HepG2 (cell line): ENCODE data around the gene RFC2. TPM values are rescaled to one million over a fixed set of nuclear protein-coding genes. Genes with fewer than 3 reads are reported as not detected.

Source experiments
- ATAC-seq: fragments of 200-7000 bp; cut with Tn5 transposase; 3 replicates; pipeline ENCODE4 v1.9.1; 2020; ENCODE audit warnings: mild to moderate bottlenecking, moderate library complexity
- BruUV-seq: library from RNA; stranded (reverse); fragments of 400-500 nt; replicated peaks from 2 replicates; lab custom pipeline; 2021; lab: Mats Ljungman, UMichigan
- CTCF ChIA-PET: fragments of 300-600 bp; formaldehyde crosslinking; extraction: SDS; loops from one replicate; lab custom pipeline; 2021; ENCODE audit warnings: low total read pairs, inconsistent platforms, low intra/inter-chr PET ratio; lab: Yijun Ruan, JAX
- POLR2A ChIA-PET: fragments of 350-600 bp; sonication (Branson Sonifier 250); formaldehyde crosslinking; loops from one replicate; lab custom pipeline; 2020; ENCODE audit warnings: antibody characterized with exemption, inconsistent platforms; lab: Yijun Ruan, JAX
- DNase-seq: peaks from one replicate; pipeline ENCODE4 v3.0.0-alpha.2; 2015; ENCODE audit warnings: low spot score
- FAIRE-seq: peaks from 3 replicates; lab custom pipeline; 2011; peaks lifted over from hg19 to GRCh38; lab: Jason Lieb, UNC
- H2AFZ ChIP-seq: one replicate; pipeline ENCODE4 v1.6.1; 2011; ENCODE audit warnings: low read length, inconsistent platforms
- H3K27ac ChIP-seq: fragments of 300-600 bp; 3 replicates; pipeline ENCODE4 v1.8.0; 2011; ENCODE audit warnings: mixed run types, mild to moderate bottlenecking, mixed read lengths, low read length, inconsistent platforms; ENCODE audit not compliant: insufficient read depth; ENCODE audit errors: extremely low read length
- H3K27me3 ChIP-seq, 2 experiments: fragments of 200-600 bp in 1 of 2; 2 replicates in 1 of 2; 3 replicates in 1 of 2; pipeline versions ENCODE4 v1.6.0 to v1.8.0; 2011; ENCODE audit warnings: low read length in 2 of 2, mild to moderate bottlenecking in 2 of 2, moderate library complexity in 2 of 2, inconsistent platforms in 1 of 2; ENCODE audit not compliant: insufficient read depth in 2 of 2, control insufficient read depth in 1 of 2
- H3K36me3 ChIP-seq, 2 experiments: fragments of 200-600 bp in 1 of 2; replicated peaks in 1 of 2; 2 replicates in 1 of 2; 3 replicates in 1 of 2; pipeline versions ENCODE4 v1.5.1 to v1.8.0; 2011; ENCODE audit warnings: low read length in 2 of 2, inconsistent platforms in 1 of 2; ENCODE audit not compliant: insufficient read depth in 2 of 2, control insufficient read depth in 1 of 2
- H3K4me1 ChIP-seq: 2 replicates; pipeline ENCODE4 v1.5.1; 2012; ENCODE audit warnings: low read length, inconsistent platforms; ENCODE audit not compliant: insufficient read depth
- H3K4me2 ChIP-seq: 2 replicates; pipeline ENCODE4 v1.6.0; 2011; ENCODE audit warnings: low read depth, low read length, inconsistent platforms
- H3K4me3 ChIP-seq, 3 experiments: fragments of 200-600 bp in 1 of 3; sonication (generic), shearing (Covaris generic) in 1 of 3; replicated peaks in 1 of 3; 2 replicates each; pipeline ENCODE4 v1.5.1; 2011 to 2016; ENCODE audit warnings: low read length in 3 of 3, inconsistent platforms in 2 of 3, low read depth in 2 of 3, mild to moderate bottlenecking in 2 of 3, control low read depth in 1 of 3, mixed read lengths in 1 of 3; ENCODE audit not compliant: insufficient read depth in 1 of 3
- H3K79me2 ChIP-seq: one replicate; pipeline ENCODE4 v1.6.1; 2011; ENCODE audit warnings: low read length, inconsistent platforms; ENCODE audit not compliant: insufficient read depth
- H3K9ac ChIP-seq: 2 replicates; pipeline ENCODE4 v1.6.0; 2011; ENCODE audit warnings: mild to moderate bottlenecking, low read depth, low read length, inconsistent platforms; ENCODE audit not compliant: insufficient read depth
- H3K9me3 ChIP-seq: 2 replicates; pipeline ENCODE4 v1.5.1; 2012; ENCODE audit warnings: mild to moderate bottlenecking, low read length
- H4K20me1 ChIP-seq: 2 replicates; pipeline ENCODE4 v1.6.0; 2011; ENCODE audit warnings: inconsistent platforms, mild to moderate bottlenecking, low read length, moderate library complexity; ENCODE audit not compliant: insufficient read depth
- DZIP1 ChIP-seq: sonication (generic); formaldehyde crosslinking; IDR thresholded peaks from 2 replicates; pipeline ENCODE4 v1.5.0; 2020; ENCODE audit warnings: mild to moderate bottlenecking, missing genetic modification reagents
- IKZF4 ChIP-seq: sonication (generic); formaldehyde crosslinking; IDR thresholded peaks from 2 replicates; pipeline ENCODE4 v1.5.1; 2020; ENCODE audit warnings: borderline replicate concordance, mild to moderate bottlenecking, low read depth, missing genetic modification reagents; ENCODE audit errors: not compliant biosample characterization
- IRF2 ChIP-seq: IDR thresholded peaks from 2 replicates; pipeline ENCODE4 v1.6.1; 2018; ENCODE audit warnings: missing genetic modification reagents, missing compliant biosample characterization
- KLF6 ChIP-seq: IDR thresholded peaks from 2 replicates; pipeline ENCODE4 v1.8.0; 2016; ENCODE audit warnings: missing biosample characterization, missing genetic modification reagents
- LCORL ChIP-seq, 2 experiments: fragments of 450-650 bp in 1 of 2; sonication (generic) in 1 of 2; formaldehyde crosslinking in 1 of 2; IDR thresholded peaks; 2 replicates each; pipeline versions ENCODE4 v1.5.0 to v1.6.1; 2017 to 2020; ENCODE audit warnings: antibody characterized with exemption in 1 of 2, missing genetic modification reagents in 1 of 2
- SKI ChIP-seq: fragments of 450-650 bp; IDR thresholded peaks from one replicate; pipeline ENCODE4 v1.6.1; 2018; ENCODE audit warnings: mild to moderate bottlenecking; ENCODE audit not compliant: partially characterized antibody
- ZBTB4 ChIP-seq: sonication (generic); formaldehyde crosslinking; IDR thresholded peaks from 2 replicates; pipeline ENCODE4 v1.4.0; 2020; ENCODE audit warnings: missing genetic modification reagents, mild to moderate bottlenecking, borderline replicate concordance
- ZBTB49 ChIP-seq: sonication (generic); formaldehyde crosslinking; IDR thresholded peaks from 2 replicates; pipeline ENCODE4 v1.4.0; 2020; ENCODE audit warnings: missing genetic modification reagents, borderline replicate concordance
- ZNF10 ChIP-seq: sonication (generic); formaldehyde crosslinking; IDR thresholded peaks from 2 replicates; pipeline ENCODE4 v1.4.0; 2020; ENCODE audit warnings: mild to moderate bottlenecking, low read depth, missing genetic modification reagents, borderline replicate concordance
- ZNF124 ChIP-seq: sonication (generic); formaldehyde crosslinking; IDR thresholded peaks from 2 replicates; pipeline ENCODE4 v1.4.0; 2020; ENCODE audit warnings: missing genetic modification reagents
- ZNF136 ChIP-seq: sonication (generic); formaldehyde crosslinking; IDR thresholded peaks from 2 replicates; pipeline ENCODE4 v1.8.1; 2022; ENCODE audit warnings: low read depth, mild to moderate bottlenecking, moderate library complexity, missing genetic modification reagents
- ZNF329 ChIP-seq: sonication (generic); formaldehyde crosslinking; IDR thresholded peaks from 2 replicates; pipeline ENCODE4 v1.9.0; 2021; ENCODE audit warnings: low read depth, mild to moderate bottlenecking, missing genetic modification reagents
- ZNF7 ChIP-seq: IDR thresholded peaks from 2 replicates; pipeline ENCODE4 v1.6.1; 2016; ENCODE audit warnings: missing biosample characterization, missing genetic modification reagents
- ZNF839 ChIP-seq: sonication (generic); formaldehyde crosslinking; IDR thresholded peaks from 2 replicates; pipeline ENCODE4 v1.4.0; 2020; ENCODE audit warnings: missing genetic modification reagents, mild to moderate bottlenecking, borderline replicate concordance
- WGBS: methylation state at CpG from one replicate; pipeline ENCODE4 v1.1.6; 2017; ENCODE audit warnings: low lambda C conversion rate; 5-methylcytosine and 5-hydroxymethylcytosine counted together
- in situ Hi-C: cut with HindIII; loops from 2 replicates; pipeline ENCODE4 v1.10.0; 2017; ENCODE audit warnings: low pct_unique_long_range_greater_than_20kb; ENCODE audit not compliant: extremely low pct_ligation_motif_present
- intact Hi-C: fragments of 100-400 bp; cut with micrococcal nuclease; formaldehyde crosslinking; loops from one replicate; pipeline ENCODE4 v1.10.0; 2022; ENCODE audit not compliant: unreplicated experiment
- polyA plus RNA-seq, 8 experiments: library from polyadenylated mRNA; depleted of rRNA in 3 of 8; stranded (reverse) in 7 of 8; unstranded in 1 of 8; fragments of >200 nt; fragmentation: Illumina TruSeq in 4 of 8; extraction: Trizol in 4 of 8; gene quantifications; 2 replicates each; pipeline versions ENCODE4 v1.2.1 to v1.2.3, GENCODE V29; 2011 to 2016; ENCODE audit warnings: low read depth in 4 of 8, missing spikeins in 1 of 8, mixed read lengths in 1 of 8; ENCODE audit not compliant: insufficient read depth in 1 of 8
- total RNA-seq, 5 experiments: library from RNA; depleted of rRNA; stranded (reverse); fragments of >200 nt; fragmentation: Illumina TruSeq; extraction: Trizol; gene quantifications; 2 replicates each; pipeline ENCODE4 v1.2.3, GENCODE V29; 2016; ENCODE audit warnings: low read depth in 1 of 5

The RFC2 gene
- total and polyA plus RNA-seq, 2 of the 13 experiments (the other 11 are each of a cell fraction or from before 2014, with no cell fraction given), result 14.6 to 43.5 TPM

GRCh38 chr7:74299401-74299800, 45.2 kb upstream of the RFC2 start:
- no peak for FAIRE-seq
- no peak for DNase-seq
- Histone ChIP-seq H4K20me1 (peaks cover 12% of the 10 kb centered on the region; the same call in 1 of the 2 replicates), H2AFZ (no peak overlapping the region), H3K4me2 (no peak overlapping the region), H3K27me3 (no peaks in the 10 kb centered on the region), H3K27ac (no peak overlapping the region), H3K36me3 (peaks cover 0 to 3% of the 10 kb centered on the region in 2 experiments; a peak in 1 of 5 replicates), H3K4me3 (no peak overlapping the region), H3K4me1 (peaks cover 18% of the 10 kb centered on the region), H3K9ac (no peak overlapping the region), H3K9me3 (no peaks in the 10 kb centered on the region), H3K79me2 (peaks cover 51% of the 10 kb centered on the region)
- POLR2A ChIA-PET, result no interaction called here
- CTCF ChIA-PET, result no interaction called here
- ATAC-seq, result no peak
- BruUV-seq, result no TSS peak
- in situ Hi-C loops, result no loop called here
- intact Hi-C loops, result no loop called here
- over 99% methylated on average over 7 of the region's 8 CpGs for WGBS
- TF ChIP-seq DZIP1 (CRISPR knock-in tag), result no peak
- TF ChIP-seq ZNF136 (CRISPR knock-in tag), result no peak
- TF ChIP-seq ZNF10 (CRISPR knock-in tag), result no peak
- no peak for TF ChIP-seq ZNF7 (CRISPR knock-in tag)
- TF ChIP-seq ZBTB49 (CRISPR knock-in tag), result no peak
- TF ChIP-seq ZNF839 (CRISPR knock-in tag), result no peak
- no peak for TF ChIP-seq ZNF329 (CRISPR knock-in tag)
- no peak for TF ChIP-seq ZNF124 (CRISPR knock-in tag)
- no peak for TF ChIP-seq IKZF4 (CRISPR knock-in tag)
- TF ChIP-seq LCORL (IDR thresholded peaks at IDR 0.05), result no peak
- no peak for TF ChIP-seq LCORL (CRISPR knock-in tag; IDR thresholded peaks at IDR 0.05)
- no peak for TF ChIP-seq ZBTB4 (CRISPR knock-in tag)
- no peak for TF ChIP-seq KLF6 (CRISPR knock-in tag)
- no peak for TF ChIP-seq SKI
- no peak for TF ChIP-seq IRF2 (CRISPR knock-in tag)
